Raji (cell line): ENCODE data around the gene AFF2.

Experiments
- POLR2A ChIP-seq: IDR thresholded peaks from 2 replicates; pipeline ENCODE4 v1.6.1; 2011; ENCODE audit warnings: low read depth, low read length, control low read depth; ENCODE audit not compliant: insufficient read depth

The AFF2 gene

DNA sequence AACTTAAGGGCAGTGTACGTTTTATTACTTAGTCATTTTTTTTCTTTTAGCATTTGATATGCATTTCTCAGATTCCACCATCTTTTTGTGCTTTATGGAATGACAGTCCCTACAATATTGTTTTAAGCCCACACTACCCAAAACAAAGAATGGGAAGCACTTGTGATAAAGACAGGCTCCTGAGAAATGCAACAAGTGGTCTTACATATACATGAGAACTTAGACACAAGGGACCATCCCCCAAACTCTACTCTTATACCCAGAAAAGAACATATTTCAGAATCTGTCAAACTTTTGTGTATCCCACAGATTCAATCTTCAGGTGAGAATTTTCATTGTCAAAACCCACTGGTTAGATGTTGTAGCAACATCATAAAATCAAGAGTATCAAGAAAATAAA, 491.1 kb downstream of the AFF2 start:
- TF ChIP-seq POLR2A = no peak

DNA sequence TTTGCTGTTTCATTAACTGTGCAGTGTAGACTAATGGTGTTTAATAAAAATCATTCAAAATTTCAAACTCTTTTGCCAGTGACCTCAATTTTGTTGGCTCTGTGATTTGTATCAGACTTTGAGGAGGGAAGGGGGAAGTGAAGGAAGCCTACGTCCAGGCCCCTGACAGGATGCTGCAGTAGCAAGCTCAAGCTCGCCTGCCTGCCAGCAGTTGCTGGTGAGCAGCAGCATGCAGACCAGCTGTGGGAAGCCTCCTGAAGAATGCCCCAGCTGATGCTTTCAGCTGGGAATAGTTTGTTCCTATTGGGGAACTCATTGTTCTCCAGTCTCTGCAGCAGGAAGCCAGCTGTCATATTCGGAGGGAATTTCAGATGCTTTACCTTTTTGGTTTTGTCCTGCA, 495.2 kb downstream of the AFF2 start:
- no peak for TF ChIP-seq POLR2A

DNA sequence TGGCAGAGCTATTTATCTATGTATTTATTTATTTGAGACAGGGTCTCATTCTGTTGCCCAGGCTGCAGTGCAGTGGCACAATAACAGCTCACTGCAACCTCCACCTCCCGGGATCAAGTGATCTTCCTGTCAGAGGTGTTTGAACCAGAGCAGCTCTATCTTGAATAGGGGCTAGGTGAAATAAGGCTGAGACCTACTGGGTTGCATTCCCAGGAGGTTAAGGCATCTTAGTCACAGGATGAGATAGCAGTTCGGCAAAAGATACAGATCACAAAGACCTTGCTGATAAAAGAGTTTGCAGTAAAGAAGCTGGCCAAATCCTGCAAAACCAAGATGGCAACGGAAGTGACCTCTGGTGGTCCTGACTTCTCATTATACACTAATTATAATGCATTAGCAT, 501.9 kb downstream of the AFF2 start:
- no peak for TF ChIP-seq POLR2A

DNA sequence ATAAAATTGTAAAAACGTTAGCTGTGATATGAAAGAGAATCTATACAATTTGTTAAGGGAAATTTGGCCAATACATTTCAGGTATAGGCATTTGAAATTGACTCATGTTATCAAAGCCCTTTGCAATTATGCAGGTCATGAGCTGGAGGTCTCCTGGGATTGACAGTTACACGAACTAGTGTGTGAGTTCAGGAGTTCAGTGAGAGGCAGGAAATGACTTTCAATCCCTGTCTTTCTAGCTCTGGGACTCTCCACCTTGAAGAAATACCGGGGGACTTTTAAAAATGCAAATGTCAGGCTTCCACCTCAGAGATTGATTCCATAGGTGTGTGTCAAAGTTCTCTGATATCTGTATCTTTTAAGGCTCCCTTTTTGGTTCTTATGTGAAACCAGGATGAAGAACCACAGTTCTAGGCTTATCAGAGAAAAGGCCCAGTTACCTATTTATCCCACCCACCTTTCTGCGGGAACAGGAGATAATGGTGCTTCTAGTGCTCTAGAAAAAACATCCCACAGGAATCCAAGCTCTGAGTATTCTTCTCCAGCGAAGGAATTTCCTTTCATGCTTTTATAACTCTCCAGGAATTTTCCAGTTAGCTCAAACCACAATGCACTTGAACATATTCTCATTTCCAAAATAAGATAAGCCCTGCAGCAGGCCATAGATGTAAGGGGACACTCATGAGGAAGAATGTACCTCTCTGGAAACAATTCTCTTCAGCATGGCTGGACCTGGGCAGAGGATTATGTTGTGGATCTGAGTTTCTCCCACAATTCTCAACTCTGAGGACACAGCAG, 503.6 kb downstream of the AFF2 start:
- TF ChIP-seq POLR2A = no peak

DNA sequence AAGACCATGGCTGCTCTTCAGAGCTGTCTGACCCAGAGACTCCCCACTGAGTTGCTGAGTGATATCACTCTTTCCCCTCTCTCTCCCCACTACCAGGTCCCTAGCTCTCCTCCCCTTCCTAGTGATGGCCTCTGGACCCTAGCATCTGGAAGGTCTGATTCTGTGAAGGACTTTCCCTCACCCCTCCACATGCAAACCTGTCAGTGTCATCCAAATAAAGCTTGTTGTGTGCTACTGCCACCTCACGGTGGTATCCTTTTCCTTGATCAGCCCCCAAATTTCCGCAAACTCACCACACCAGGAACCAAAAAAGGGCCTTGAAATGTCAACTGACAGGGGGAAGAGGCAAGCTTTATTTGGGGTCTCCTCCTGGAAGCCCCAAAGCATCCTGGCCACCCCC, 504.5 kb downstream of the AFF2 start:
- no peak for TF ChIP-seq POLR2A

DNA sequence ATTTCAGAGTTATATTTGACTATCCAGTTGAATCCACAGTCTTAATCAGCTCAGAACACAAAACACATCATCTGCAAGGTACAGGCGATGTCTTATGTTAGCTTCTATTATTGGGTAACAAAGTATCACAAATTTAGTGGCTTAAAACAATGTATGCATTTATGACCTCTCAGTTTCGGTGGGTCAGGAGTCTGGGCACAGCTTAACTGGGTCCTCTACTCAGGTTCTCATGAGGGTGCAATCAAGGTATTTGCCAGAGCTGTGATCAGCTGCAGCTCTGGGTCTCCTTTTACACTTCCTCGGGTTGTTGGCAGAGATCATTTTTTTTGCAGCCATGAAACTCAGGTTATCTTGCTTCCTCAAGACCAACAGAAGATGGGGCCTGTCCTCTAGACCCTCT, 505.8 kb downstream of the AFF2 start:
- no peak for TF ChIP-seq POLR2A

DNA sequence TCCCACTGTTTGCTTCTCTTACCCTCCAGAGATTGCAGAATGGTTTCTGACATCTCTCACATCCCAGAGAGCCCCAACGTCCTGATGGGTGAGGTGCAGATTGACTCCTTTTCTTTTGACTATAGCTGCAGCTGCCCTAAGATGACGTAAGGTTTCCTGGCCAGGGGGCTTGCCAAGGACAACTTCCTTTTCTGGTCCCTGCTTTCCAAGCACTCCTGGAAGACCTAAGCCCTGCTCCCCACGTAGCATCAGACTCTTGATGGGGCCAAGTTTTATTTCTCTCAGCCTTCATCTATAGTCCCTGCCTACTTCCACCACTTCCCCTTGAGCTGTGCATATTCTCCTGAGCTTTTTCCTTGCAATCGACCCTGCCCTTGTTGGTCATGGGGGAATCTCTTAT, 507.0 kb downstream of the AFF2 start:
- TF ChIP-seq POLR2A = no peak

DNA sequence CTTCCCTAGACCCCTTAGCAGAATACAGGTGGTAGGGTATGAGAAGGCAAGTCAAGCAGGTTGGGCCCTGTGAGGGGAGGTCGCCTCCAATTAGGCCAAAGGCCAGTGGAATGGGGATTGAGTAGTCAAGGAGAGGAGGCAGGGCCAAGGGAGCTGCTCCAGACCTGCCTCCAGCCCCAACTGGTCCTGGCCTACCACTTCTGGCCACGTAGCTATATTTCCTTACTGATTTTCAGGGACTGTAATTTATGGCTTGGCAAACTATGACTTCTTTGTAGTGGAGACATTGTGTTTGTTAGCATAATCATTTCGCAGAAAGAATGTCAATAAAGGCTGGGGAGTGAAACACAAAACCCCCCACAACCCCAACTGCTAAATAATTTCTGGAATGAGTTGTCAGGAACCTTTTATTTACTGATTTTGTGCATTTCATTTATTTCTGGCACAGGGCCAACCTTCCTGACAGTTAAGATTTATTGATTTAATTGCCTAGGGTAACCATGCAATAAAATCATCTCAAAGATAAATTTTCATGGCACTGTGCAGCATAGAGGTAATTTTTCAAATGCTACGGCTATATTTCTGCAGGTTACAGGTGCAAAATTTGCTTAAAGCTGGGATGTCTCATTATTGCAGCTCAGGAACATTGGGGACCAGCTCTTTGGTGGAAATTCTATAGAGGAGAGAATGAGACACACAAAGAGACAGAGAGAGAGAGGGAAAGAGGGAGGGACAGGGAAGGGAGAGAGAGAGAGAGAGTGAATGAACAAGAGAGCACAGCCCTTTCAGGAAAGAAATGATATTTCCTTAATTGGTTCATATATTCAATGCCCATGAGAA, 509.8 kb downstream of the AFF2 start:
- no peak for TF ChIP-seq POLR2A

DNA sequence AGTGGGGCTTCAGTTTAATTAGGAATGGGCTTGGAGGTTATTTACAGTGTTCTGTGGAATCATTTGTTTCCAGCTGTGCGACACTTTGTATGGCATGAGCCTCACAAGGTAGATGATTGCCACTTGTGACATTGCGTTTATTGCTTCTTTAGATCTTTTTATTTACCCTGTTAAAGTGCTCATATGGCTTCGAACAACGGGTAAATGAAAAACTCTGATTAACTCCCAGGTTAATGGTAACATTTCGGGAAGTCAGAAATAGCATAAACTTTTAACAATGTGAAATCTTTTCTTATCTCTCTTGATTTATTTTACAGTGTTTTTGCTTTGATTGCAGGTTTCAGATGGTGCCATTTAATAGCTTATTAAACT, 510.4 kb downstream of the AFF2 start:
- no peak for TF ChIP-seq POLR2A

DNA sequence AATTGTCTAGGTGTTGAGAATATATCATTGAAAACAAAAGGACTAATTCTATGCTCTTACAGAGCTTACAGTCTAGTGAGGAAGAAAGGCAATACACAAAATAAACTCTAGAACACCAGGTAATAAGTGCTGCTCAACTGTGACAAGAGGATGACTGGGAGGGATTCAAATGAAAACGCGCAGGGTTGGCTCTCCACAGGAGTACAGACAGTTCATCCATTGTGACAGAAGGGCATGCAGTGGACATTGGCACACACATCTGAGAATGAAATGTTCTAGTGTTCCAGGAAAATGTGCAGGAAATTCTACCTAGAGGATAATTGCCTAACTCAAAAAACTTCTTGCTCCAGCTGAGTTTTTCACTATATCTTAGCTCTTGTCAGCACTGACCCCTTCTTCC, 512.7 kb downstream of the AFF2 start:
- no peak for TF ChIP-seq POLR2A

DNA sequence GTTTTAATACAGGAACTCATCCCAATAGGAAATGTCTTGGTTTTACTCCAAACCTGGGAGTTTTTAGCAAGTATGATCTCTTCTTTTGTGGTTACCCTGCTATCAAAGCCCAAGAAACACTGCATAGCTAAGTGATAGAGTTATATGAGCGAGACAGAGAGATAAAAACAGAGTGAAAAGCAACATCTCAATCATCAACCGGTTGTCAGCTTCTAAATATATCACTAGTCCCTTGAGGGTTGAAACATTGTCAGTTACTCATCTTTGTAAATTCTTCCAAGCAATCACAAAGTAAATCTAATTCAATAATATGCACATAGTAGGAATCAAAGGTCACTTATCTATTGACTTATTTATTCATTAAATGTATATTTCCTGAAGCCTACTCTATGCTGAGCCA, 520.7 kb downstream of the AFF2 start:
- no peak for TF ChIP-seq POLR2A

DNA sequence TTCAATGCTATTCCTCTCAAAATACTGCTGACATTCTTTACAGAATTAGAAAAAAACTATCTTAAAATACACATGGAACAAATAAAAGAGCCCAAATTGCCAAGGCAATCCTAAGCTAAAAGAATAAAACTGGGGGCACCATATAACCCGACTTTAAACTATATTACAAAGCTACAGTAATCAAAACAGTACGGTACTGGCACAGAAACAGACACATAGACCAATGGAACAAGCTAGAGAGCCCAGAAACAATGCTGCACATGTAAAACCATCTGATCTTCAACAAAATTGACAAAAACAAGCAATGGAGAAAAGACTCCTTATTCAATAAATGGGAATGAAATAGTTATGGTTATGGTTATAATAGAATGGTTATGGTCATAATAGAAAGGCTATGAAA, 522.1 kb downstream of the AFF2 start:
- no peak for TF ChIP-seq POLR2A

DNA sequence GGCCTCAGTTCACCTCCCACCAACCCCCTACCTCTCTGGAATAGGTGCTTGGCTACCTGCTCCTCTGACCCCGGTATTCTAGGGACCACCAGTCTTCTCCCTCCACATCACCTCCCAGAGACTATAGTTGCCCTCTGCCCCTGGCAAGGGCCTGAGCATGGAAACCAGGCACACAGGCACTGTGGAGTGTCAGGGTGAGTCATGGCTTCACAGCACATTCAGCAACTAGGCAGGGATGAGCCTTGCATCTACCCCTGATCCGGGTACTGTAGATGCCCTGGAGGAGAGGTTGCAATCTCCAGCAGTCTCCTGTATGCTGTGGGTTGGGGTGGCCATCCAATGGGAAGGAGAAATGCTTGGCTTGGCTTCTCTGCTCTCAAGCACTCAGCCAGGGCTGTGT, 532.0 kb downstream of the AFF2 start:
- no peak for TF ChIP-seq POLR2A

DNA sequence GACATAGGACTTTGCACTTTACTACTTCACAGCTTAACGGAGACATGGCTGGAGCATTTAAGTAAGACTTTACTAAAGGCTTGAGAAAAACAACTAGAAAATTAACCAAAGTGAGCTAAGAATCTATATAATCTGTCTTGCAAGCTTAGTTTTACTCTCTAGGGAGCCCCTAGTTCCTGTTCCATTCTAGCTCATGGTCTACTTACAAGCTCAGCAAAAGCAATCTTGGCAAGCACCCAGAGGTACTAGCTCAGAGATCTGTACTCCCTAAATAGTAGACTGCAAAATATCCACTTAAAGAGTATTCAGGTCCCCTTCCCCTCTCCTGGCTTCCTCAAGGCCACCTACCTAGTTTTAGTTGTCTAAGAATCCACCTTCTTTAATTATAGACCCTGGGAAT, 535.7 kb downstream of the AFF2 start:
- TF ChIP-seq POLR2A = no peak

DNA sequence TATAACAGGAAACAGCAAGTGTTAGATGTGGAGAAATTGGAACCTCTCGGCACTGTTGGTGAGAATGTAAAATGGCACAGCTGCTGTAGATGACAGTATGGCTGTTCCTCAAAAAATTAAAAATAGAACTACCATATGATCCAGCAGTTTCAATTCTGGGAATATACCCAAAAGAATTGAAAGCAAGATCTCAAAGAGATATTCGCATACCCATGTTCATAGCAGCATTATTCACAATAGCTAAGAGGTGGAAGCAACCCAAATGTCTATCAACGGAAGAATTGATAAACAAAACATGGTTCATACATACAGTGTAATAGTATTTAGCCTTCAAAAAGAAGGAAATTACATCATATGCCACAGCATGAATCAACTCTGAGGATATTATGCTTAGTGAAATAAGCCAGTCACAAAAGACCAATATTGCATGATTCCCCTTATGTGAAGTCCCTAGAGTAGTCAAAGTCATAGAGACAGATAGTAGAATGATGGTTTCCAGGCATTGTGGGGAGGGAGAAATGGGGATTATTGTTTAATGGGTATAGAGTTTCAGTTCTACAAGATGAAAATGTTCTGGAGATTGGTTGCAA, 537.0 kb downstream of the AFF2 start:
- no peak for TF ChIP-seq POLR2A

DNA sequence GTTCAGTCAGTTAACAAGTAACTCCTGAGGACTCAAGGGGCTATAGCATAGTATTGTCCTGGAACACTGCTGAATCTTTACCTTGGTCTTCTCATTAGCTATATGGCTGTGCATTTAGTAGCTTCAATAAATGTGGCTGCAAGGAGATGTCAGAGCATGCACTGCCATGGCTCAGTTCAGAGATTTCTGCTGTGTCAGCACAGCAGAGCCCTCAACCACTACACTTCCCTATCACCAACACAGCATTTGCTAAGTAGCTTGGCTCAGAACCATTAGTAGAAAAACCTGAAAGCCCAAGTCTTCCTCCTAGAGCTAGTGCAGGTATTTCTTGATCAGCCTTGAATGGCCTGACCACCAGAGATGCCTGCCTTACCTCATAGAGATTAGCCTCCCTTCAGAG, 538.6 kb downstream of the AFF2 start:
- TF ChIP-seq POLR2A = no peak
